Liver (tissue), 3 donors: ENCODE results near the gene HMX2.

Experiments
- GABPA ChIP-seq, 2 donors: IDR thresholded peaks in 1 of 2; conservative IDR thresholded peaks in 1 of 2; 2 replicates each; pipeline ENCODE4 v1.6.1; 2016; ENCODE audit warnings: antibody characterized with exemption in 2 of 2, mild to moderate bottlenecking in 1 of 2, moderate library complexity in 1 of 2
- RAD21 ChIP-seq, 2 donors: IDR thresholded peaks; 2 replicates each; pipeline ENCODE4 v1.6.1; 2016; ENCODE audit warnings: antibody characterized with exemption in 2 of 2, mild to moderate bottlenecking in 2 of 2
- RXRA ChIP-seq, 2 donors: IDR thresholded peaks; 2 replicates each; pipeline ENCODE4 v1.6.1; 2017 to 2018; ENCODE audit warnings: antibody characterized with exemption in 2 of 2, mild to moderate bottlenecking in 1 of 2
- YY1 ChIP-seq: IDR thresholded peaks from 2 replicates; pipeline ENCODE4 v1.6.1; 2016; ENCODE audit warnings: antibody characterized with exemption, mild to moderate bottlenecking
- TF ChIP-seq, protein P1 (sequence below): IDR thresholded peaks from 2 replicates; pipeline ENCODE4 v1.6.1; 2016; ENCODE audit warnings: antibody characterized with exemption, mild to moderate bottlenecking
- TF ChIP-seq, protein P2 (sequence below): fragments of 150-350 bp; IDR thresholded peaks from 2 replicates; pipeline ENCODE4 v1.5.1; 2017; ENCODE audit warnings: improper control_type of control experiment, low read depth, low read length; ENCODE audit not compliant: missing input control
- TF ChIP-seq, protein P3 (sequence below): IDR thresholded peaks from 2 replicates; pipeline ENCODE4 v1.6.1; 2016; ENCODE audit warnings: antibody characterized with exemption
- TF ChIP-seq, protein P4 (sequence below): IDR thresholded peaks from 2 replicates; pipeline ENCODE4 v1.6.1; 2016; ENCODE audit warnings: antibody characterized with exemption
- donor health status: healthy.
- donor health status: healthy.

DNA sequence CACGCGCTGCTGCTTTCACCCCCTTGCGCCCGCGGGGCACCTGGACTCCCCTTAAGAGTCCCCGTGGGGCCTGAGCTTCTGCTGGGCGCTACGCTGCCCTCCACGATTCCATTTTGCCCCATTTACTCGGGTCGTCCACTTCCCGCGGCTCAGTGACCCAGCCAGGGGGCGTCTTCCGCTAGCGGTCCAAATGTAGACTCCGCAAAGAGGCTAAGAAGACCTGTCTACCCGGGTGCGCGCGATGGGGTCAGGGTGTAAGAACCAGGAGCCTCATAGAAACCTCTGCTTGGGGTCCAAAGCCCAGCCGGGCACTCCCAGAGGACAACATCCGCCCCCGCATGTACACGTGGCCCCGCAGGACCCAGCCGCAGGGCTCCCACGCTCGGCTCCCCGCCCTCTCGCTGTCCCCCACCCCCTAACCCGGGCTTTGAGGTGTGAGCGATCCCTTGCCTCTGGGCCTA, 5.2 kb upstream of the HMX2 start:
- TF ChIP-seq, protein P1, sequence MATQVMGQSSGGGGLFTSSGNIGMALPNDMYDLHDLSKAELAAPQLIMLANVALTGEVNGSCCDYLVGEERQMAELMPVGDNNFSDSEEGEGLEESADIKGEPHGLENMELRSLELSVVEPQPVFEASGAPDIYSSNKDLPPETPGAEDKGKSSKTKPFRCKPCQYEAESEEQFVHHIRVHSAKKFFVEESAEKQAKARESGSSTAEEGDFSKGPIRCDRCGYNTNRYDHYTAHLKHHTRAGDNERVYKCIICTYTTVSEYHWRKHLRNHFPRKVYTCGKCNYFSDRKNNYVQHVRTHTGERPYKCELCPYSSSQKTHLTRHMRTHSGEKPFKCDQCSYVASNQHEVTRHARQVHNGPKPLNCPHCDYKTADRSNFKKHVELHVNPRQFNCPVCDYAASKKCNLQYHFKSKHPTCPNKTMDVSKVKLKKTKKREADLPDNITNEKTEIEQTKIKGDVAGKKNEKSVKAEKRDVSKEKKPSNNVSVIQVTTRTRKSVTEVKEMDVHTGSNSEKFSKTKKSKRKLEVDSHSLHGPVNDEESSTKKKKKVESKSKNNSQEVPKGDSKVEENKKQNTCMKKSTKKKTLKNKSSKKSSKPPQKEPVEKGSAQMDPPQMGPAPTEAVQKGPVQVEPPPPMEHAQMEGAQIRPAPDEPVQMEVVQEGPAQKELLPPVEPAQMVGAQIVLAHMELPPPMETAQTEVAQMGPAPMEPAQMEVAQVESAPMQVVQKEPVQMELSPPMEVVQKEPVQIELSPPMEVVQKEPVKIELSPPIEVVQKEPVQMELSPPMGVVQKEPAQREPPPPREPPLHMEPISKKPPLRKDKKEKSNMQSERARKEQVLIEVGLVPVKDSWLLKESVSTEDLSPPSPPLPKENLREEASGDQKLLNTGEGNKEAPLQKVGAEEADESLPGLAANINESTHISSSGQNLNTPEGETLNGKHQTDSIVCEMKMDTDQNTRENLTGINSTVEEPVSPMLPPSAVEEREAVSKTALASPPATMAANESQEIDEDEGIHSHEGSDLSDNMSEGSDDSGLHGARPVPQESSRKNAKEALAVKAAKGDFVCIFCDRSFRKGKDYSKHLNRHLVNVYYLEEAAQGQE, result no peak
- no peak for TF ChIP-seq GABPA (IDR thresholded peaks at IDR 0.05 in 1 of 2, conservative IDR thresholded peaks at IDR 0.05 in 1 of 2)
- TF ChIP-seq, protein P2, sequence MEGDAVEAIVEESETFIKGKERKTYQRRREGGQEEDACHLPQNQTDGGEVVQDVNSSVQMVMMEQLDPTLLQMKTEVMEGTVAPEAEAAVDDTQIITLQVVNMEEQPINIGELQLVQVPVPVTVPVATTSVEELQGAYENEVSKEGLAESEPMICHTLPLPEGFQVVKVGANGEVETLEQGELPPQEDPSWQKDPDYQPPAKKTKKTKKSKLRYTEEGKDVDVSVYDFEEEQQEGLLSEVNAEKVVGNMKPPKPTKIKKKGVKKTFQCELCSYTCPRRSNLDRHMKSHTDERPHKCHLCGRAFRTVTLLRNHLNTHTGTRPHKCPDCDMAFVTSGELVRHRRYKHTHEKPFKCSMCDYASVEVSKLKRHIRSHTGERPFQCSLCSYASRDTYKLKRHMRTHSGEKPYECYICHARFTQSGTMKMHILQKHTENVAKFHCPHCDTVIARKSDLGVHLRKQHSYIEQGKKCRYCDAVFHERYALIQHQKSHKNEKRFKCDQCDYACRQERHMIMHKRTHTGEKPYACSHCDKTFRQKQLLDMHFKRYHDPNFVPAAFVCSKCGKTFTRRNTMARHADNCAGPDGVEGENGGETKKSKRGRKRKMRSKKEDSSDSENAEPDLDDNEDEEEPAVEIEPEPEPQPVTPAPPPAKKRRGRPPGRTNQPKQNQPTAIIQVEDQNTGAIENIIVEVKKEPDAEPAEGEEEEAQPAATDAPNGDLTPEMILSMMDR, result no peak
- TF ChIP-seq, protein P3, sequence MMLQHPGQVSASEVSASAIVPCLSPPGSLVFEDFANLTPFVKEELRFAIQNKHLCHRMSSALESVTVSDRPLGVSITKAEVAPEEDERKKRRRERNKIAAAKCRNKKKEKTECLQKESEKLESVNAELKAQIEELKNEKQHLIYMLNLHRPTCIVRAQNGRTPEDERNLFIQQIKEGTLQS, result no peak
- TF ChIP-seq RAD21 (IDR thresholded peaks at IDR 0.05), result no peak
- TF ChIP-seq YY1, result no peak
- TF ChIP-seq, protein P4, sequence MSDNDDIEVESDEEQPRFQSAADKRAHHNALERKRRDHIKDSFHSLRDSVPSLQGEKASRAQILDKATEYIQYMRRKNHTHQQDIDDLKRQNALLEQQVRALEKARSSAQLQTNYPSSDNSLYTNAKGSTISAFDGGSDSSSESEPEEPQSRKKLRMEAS, result no peak
- TF ChIP-seq RXRA (IDR thresholded peaks at IDR 0.05), result no peak
